Uterus (tissue), 4 donors: ENCODE results near the gene STX18. TPM values are rescaled to one million over a fixed set of nuclear protein-coding genes. Genes with fewer than 3 reads are reported as not detected.
A peak's percentile ranks its signal among the peaks of the same experiment; 100 is the strongest.
"Not testable (repeated sequence)": the region's sequence is repeated elsewhere in the genome, so short reads cannot be mapped to it uniquely, and the experiment has no call there.

Experiments
- DNase-seq, 2 donors: peaks; one replicate each; pipeline ENCODE4 v3.0.0-alpha.2; 2019 to 2020
- H3K27ac ChIP-seq, 2 donors: fragments of 200-600 bp; sonication (generic); 1 replicate in 1 of 2; 2 replicates in 1 of 2; pipeline ENCODE4 v1.5.1; 2016 to 2018
- H3K27me3 ChIP-seq, 2 donors: fragments of 200-600 bp; sonication (generic); one replicate each; pipeline ENCODE4 v1.5.1; 2018 to 2019; ENCODE audit warnings: control low read depth in 1 of 2
- H3K36me3 ChIP-seq, 2 donors: fragments of 200-600 bp; sonication (generic); one replicate each; pipeline ENCODE4 v1.5.1; 2019; ENCODE audit warnings: control low read depth in 1 of 2
- H3K4me1 ChIP-seq, 2 donors: fragments of 200-600 bp; sonication (generic); one replicate each; pipeline ENCODE4 v1.5.1; 2018 to 2019; ENCODE audit warnings: control low read depth in 1 of 2
- H3K4me3 ChIP-seq, 2 donors: fragments of 200-600 bp; sonication (generic); 1 replicate in 1 of 2; 2 replicates in 1 of 2; pipeline ENCODE4 v1.5.1; 2018 to 2019; ENCODE audit warnings: mild to moderate bottlenecking in 1 of 2
- H3K9me3 ChIP-seq, 2 donors: fragments of 200-600 bp; sonication (generic); one replicate each; pipeline ENCODE4 v1.5.1; 2019; ENCODE audit warnings: control low read depth in 1 of 2
- POLR2A ChIP-seq, 2 donors: fragments of 450-650 bp; IDR thresholded peaks; one replicate each; pipeline ENCODE4 v1.6.1; 2016; ENCODE audit warnings: antibody characterized with exemption in 2 of 2, mild to moderate bottlenecking in 1 of 2, moderate library complexity in 1 of 2
- intact Hi-C: fragments of 100-400 bp; cut with DNase I; formaldehyde crosslinking; loops from one replicate; pipeline ENCODE4 v1.15.1; 2023; ENCODE audit warnings: low total_unique reads
- total RNA-seq, 4 donors: library from RNA; depleted of rRNA in 3 of 4; stranded (reverse); fragments of >200 nt in 3 of 4; gene quantifications; one replicate each; pipeline versions ENCODE4 v1.1.0 to v1.2.4, GENCODE V29; 2014 to 2023
- TF ChIP-seq, protein P1 (sequence below), 4 experiments: fragments of 200-600 bp in 2 of 4; fragments of 450-650 bp in 2 of 4; sonication (generic) in 2 of 4; IDR thresholded peaks; one replicate each; pipeline ENCODE4 v1.5.1; 2016 to 2019; ENCODE audit warnings: antibody characterized with exemption in 4 of 4, mild to moderate bottlenecking in 2 of 4, moderate library complexity in 1 of 4
- donor health status: DM: yes; HTN: yes; CAD: no.

The STX18 gene
- total RNA-seq, 4 donors from 2014 or later, result 6.4 to 62.5 (median 28.9) TPM

- H3K27me3 ChIP-seq, result no peaks in the 10 kb centered on the region
- no peaks in the 10 kb centered on the region for H3K4me1 ChIP-seq
- intact Hi-C loops, result no loop called here
- DNase-seq, result peak in 1 of 2 donors; percentile 3
- no peaks in the 10 kb centered on the region for H3K9me3 ChIP-seq
- TF ChIP-seq, protein P1, sequence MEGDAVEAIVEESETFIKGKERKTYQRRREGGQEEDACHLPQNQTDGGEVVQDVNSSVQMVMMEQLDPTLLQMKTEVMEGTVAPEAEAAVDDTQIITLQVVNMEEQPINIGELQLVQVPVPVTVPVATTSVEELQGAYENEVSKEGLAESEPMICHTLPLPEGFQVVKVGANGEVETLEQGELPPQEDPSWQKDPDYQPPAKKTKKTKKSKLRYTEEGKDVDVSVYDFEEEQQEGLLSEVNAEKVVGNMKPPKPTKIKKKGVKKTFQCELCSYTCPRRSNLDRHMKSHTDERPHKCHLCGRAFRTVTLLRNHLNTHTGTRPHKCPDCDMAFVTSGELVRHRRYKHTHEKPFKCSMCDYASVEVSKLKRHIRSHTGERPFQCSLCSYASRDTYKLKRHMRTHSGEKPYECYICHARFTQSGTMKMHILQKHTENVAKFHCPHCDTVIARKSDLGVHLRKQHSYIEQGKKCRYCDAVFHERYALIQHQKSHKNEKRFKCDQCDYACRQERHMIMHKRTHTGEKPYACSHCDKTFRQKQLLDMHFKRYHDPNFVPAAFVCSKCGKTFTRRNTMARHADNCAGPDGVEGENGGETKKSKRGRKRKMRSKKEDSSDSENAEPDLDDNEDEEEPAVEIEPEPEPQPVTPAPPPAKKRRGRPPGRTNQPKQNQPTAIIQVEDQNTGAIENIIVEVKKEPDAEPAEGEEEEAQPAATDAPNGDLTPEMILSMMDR (IDR thresholded peaks at IDR 0.05), result no peak
- TF ChIP-seq POLR2A (IDR thresholded peaks at IDR 0.05), result no peak
- no peak overlapping the region for H3K4me3 ChIP-seq
- H3K36me3 ChIP-seq, result no peaks in the 10 kb centered on the region
- no peak overlapping the region for H3K27ac ChIP-seq
Measured at GRCh38 chr4:4424499-4425115, 117.2 kb downstream of the STX18 start.

- intact Hi-C loops, result no loop called here
- no peaks in the 10 kb centered on the region for H3K4me1 ChIP-seq
- H3K27me3 ChIP-seq, result no peaks in the 10 kb centered on the region
- no peaks in the 10 kb centered on the region for H3K36me3 ChIP-seq
- H3K9me3 ChIP-seq, result no peaks in the 10 kb centered on the region
- H3K4me3 ChIP-seq, result no peak overlapping the region
- peak in 1 of 2 donors; percentile 10 for DNase-seq
- H3K27ac ChIP-seq, result no peak overlapping the region
- no peak for TF ChIP-seq POLR2A (IDR thresholded peaks at IDR 0.05)
- TF ChIP-seq, protein P1 (IDR thresholded peaks at IDR 0.05), result no peak
Measured at GRCh38 chr4:4423706-4424498, 117.9 kb downstream of the STX18 start.

DNA sequence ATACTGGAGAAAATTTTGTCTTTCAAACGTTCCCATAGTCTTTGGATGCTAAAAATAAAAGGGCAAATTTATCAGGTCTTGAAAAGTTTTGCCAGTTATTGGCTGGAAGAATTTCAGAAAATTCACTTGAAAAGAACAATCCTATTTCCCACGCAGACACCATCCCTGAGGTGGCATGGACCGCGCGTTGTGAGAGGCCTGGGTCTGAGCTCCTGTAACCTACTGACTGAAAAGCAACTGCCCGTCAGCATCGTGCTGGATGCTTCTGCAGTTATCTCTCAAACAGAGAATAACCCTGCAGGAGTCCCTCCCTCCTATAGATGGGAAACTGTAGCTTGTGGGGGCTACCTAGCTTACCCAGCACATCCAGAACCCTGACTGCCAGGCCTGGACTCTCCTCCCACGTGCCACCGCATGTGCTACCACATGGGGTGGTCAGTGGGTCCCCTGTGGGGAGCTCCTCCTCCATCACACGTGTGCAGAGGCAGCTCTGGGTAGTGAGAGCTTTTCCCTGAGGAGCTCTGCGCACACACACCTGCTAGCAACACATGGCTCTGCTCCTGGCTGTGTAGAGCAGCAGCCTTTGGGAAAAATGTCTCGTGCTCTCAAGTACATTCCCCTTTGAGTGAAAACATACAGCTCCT is 118.9 kb downstream of the STX18 start:
- TF ChIP-seq POLR2A (IDR thresholded peaks at IDR 0.05), result no peak
- TF ChIP-seq, protein P1 (IDR thresholded peaks at IDR 0.05), result no peak
- Histone ChIP-seq H3K27me3 (no peaks in the 10 kb centered on the region), H3K9me3 (no peaks in the 10 kb centered on the region), H3K27ac (no peak overlapping the region), H3K4me3 (no peak overlapping the region), H3K4me1 (no peaks in the 10 kb centered on the region), H3K36me3 (no peaks in the 10 kb centered on the region)
- intact Hi-C loops, result no loop called here
- no peak for DNase-seq

- not testable (repeated sequence) for DNase-seq
Measured at GRCh38 chr4:4422117-4422516, 119.7 kb downstream of the STX18 start.

GRCh38 chr4:4421356-4421755 is 120.5 kb downstream of the STX18 start:
- H3K4me1 ChIP-seq, result no peaks in the 10 kb centered on the region
- no peak overlapping the region for H3K4me3 ChIP-seq
- DNase-seq, result no peak
- TF ChIP-seq, protein P1 (IDR thresholded peaks at IDR 0.05), result no peak
- no peak for TF ChIP-seq POLR2A (IDR thresholded peaks at IDR 0.05)
- H3K27ac ChIP-seq, result no peak overlapping the region
- intact Hi-C loops, result no loop called here
- H3K9me3 ChIP-seq, result no peaks in the 10 kb centered on the region
- H3K36me3 ChIP-seq, result no peaks in the 10 kb centered on the region
- no peaks in the 10 kb centered on the region for H3K27me3 ChIP-seq

More at GRCh38 chr4:4422117-4422516, 119.7 kb downstream of the STX18 start:
- H3K4me3 ChIP-seq, H3K36me3 ChIP-seq, intact Hi-C loops, H3K9me3 ChIP-seq, H3K4me1 ChIP-seq, H3K27ac ChIP-seq, H3K27me3 ChIP-seq: not testable (repeated sequence)
